RWPE2 (cell line): ENCODE measurements around the gene PAPPA.

ENCODE experiments used
- ATAC-seq: fragments of 200-7000 bp; cut with Tn5 transposase; 3 replicates; pipeline ENCODE4 v1.9.1; 2021; ENCODE audit warnings: low read depth
- DNase-seq: peaks from one replicate; pipeline ENCODE4 v3.0.0-alpha.2; 2020; ENCODE audit warnings: low spot score
- H3K27ac ChIP-seq: fragments of 450-650 bp; 2 replicates; pipeline ENCODE4 v1.5.1; 2017; ENCODE audit warnings: mild to moderate bottlenecking; ENCODE audit not compliant: poor library complexity, severe bottlenecking
- H3K27me3 ChIP-seq: fragments of 250-450 bp; sonication (Bioruptor Pico); 2 replicates; pipeline ENCODE4 v1.5.1; 2021; ENCODE audit warnings: mild to moderate bottlenecking, moderate library complexity; ENCODE audit not compliant: insufficient read depth, poor library complexity, severe bottlenecking
- H3K36me3 ChIP-seq: fragments of 250-450 bp; sonication (Bioruptor Pico); 2 replicates; pipeline ENCODE4 v1.5.1; 2020; ENCODE audit warnings: low read depth, mild to moderate bottlenecking, moderate library complexity
- H3K4me1 ChIP-seq: fragments of 250-450 bp; sonication (Bioruptor Pico); 2 replicates; pipeline ENCODE4 v1.5.1; 2021; ENCODE audit warnings: mild to moderate bottlenecking, moderate library complexity; ENCODE audit not compliant: insufficient read depth, poor library complexity, severe bottlenecking
- H3K4me3 ChIP-seq: fragments of 250-450 bp; sonication (Bioruptor Pico); 2 replicates; pipeline ENCODE4 v1.5.1; 2021; ENCODE audit warnings: mild to moderate bottlenecking, moderate library complexity; ENCODE audit not compliant: severe bottlenecking
- H3K9me3 ChIP-seq: fragments of 250-450 bp; sonication (Bioruptor Pico); 2 replicates; pipeline ENCODE4 v1.5.1; 2021; ENCODE audit warnings: mild to moderate bottlenecking, moderate library complexity; ENCODE audit not compliant: severe bottlenecking
- TF ChIP-seq, protein P1 (sequence below): fragments of 450-650 bp; IDR thresholded peaks from one replicate; pipeline ENCODE4 v1.5.1; 2017; ENCODE audit warnings: mild to moderate bottlenecking, moderate library complexity; ENCODE audit not compliant: poor library complexity, severe bottlenecking

Gene PAPPA

DNA sequence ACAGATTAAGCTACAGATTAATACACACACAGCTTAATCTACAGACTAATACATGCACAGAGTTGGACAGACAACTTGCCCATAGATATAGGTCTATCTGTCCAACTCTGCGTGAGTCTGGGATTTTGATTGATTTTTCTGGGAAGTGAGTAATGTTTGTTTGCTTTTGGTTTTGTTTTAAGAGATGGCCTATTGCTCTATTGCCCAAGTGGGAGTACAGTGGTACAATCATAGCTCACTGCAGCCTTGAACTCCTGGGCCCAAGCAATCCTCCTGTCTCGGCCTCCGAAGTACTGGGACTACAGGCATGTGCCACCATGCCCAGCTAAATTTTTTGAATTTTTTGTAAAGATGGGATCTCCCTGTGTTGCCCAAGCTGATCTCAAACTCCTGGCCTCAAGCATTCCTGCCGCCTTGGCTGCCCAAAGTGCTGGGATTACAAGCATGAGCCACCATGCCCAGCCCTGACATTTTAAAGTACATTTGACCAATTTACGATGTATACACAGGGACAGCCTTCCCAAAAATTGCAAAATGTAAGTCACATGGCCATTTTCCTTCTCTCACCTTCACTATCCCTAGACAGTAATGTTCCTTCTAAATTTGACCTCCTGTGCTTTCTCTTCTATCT is 50.8 kb downstream of the PAPPA start:
- Histone ChIP-seq H3K27ac (no peak overlapping the region), H3K36me3 (no peaks in the 10 kb centered on the region), H3K27me3 (no peaks in the 10 kb centered on the region), H3K4me3 (no peak overlapping the region), H3K9me3 (no peaks in the 10 kb centered on the region), H3K4me1 (peaks cover 3% of the 10 kb centered on the region)
- DNase-seq = no peak
- TF ChIP-seq, protein P1, sequence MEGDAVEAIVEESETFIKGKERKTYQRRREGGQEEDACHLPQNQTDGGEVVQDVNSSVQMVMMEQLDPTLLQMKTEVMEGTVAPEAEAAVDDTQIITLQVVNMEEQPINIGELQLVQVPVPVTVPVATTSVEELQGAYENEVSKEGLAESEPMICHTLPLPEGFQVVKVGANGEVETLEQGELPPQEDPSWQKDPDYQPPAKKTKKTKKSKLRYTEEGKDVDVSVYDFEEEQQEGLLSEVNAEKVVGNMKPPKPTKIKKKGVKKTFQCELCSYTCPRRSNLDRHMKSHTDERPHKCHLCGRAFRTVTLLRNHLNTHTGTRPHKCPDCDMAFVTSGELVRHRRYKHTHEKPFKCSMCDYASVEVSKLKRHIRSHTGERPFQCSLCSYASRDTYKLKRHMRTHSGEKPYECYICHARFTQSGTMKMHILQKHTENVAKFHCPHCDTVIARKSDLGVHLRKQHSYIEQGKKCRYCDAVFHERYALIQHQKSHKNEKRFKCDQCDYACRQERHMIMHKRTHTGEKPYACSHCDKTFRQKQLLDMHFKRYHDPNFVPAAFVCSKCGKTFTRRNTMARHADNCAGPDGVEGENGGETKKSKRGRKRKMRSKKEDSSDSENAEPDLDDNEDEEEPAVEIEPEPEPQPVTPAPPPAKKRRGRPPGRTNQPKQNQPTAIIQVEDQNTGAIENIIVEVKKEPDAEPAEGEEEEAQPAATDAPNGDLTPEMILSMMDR = no peak
- ATAC-seq = no peak

DNA sequence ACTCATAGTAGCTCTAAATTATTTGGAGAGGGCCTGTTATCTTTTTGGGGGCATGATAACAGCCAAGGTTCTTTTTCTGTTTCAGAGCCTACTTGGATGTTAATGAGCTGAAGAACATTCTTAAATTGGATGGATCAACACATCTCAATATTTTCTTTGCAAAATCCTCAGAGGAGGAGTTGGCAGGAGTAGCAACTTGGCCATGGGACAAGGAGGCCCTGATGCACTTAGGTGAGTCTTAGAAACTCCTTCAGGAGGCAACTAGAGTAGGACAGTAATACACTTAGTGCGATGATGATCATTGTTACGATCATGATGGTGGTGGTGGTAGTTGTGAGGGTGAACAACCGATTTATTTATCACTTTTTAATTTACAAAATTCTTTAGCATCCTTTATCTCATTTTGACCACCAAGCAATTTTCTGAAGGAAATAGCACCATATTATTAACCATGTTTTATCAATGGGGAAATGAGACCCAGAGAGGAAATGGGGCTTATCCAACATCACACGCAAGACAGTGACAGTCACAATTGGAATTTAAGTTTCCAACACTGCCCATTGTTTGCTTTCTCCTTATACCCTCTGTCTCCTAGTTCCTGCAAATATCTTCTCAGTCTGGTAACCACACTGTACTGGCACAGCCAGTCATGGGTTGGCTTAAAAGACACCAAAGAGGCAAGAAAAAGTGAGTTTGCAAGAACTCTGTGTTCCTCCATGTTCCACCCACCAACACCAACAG is 54.0 kb downstream of the PAPPA start:
- H3K27me3 ChIP-seq = no peaks in the 10 kb centered on the region
- H3K27ac ChIP-seq = peak overlapping the region; percentile 45
- no peaks in the 10 kb centered on the region for H3K9me3 ChIP-seq
- DNase-seq (no peak), ATAC-seq (no peak)
- peaks cover 6% of the 10 kb centered on the region for H3K4me1 ChIP-seq
- H3K4me3 ChIP-seq = no peak overlapping the region
- TF ChIP-seq, protein P1 = no peak
- no peaks in the 10 kb centered on the region for H3K36me3 ChIP-seq

DNA sequence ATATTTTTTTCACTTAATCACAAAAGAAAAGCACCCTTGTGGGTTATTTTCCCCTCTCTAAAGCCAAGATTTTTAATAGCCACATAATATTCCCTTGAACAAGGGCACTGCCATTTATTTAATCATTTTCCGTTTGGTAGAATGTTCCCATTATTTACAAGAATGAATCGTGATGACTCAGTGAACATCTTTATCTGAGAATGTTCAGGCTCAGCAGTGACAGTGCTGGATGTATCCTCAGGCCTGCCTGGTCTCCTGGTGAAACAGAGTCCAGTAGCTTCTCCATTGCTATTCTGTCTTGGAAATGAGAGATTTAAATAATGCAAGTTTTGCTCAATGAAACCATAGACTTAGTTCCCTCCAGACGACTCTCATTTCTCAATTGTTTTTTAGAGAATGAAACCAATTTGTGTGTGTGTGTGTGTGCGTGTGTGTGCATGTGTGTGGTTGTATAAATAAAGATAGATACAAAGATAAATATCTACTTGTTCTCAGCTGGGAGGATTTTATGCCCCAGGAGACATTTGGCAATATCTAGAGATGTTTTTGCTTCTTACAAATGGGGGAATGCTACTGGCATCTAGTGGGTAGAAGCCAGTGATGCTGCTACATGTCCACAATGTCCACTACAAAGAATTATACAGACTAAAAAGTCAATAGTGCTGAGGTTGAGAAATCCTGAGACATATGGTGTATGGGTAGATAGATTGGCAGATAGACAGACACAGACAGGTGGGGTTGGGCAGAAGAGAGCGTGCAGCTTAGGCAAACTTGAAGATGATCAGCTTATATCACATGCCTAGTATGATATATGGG is 55.0 kb downstream of the PAPPA start:
- ATAC-seq (peak; percentile 61), DNase-seq (no peak)
- Histone ChIP-seq H3K4me1 (peaks cover 6% of the 10 kb centered on the region), H3K9me3 (no peaks in the 10 kb centered on the region), H3K27me3 (no peaks in the 10 kb centered on the region), H3K27ac (peak overlapping the region; percentile 45), H3K36me3 (no peaks in the 10 kb centered on the region), H3K4me3 (no peak overlapping the region)
- TF ChIP-seq, protein P1 = no peak

DNA sequence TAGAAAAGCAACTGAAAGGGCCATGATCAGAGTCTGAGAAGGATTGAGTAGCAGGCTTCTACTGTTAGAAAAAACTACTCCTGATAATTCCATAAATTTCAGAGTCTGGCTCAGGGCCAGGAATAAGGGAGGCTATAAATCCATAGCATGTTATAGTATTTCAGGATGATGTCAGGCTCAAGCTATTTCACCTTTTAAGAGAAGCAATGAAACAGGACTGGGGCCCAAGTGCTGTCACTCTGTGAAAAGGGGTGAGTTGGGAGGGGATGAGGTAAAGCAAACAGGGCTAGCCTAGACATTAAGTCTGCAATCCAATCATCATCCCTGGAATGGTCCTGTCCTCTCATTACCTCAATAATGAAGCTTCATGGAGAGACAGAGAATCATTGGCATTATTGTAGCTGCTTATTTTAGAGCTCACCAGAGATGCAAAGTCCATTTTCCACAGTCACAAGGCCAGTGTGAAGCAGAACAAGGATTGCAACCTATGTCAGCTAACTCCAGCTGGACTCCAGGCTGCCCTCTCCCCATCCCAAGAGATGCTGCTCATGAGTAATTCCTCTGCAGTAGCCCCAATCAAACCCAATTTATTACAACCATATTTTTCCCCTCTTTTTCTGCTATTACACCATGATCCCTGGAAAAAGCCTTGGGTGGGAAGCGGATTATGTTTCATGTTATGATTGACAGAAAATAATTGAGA is 56.0 kb downstream of the PAPPA start:
- ATAC-seq (peak; percentile 82), DNase-seq (no peak)
- TF ChIP-seq, protein P1 = no peak
- no peaks in the 10 kb centered on the region for H3K9me3 ChIP-seq
- peak overlapping the region; percentile 45 for H3K27ac ChIP-seq
- H3K27me3 ChIP-seq = no peaks in the 10 kb centered on the region
- H3K36me3 ChIP-seq = no peaks in the 10 kb centered on the region
- H3K4me3 ChIP-seq = no peak overlapping the region
- peaks cover 6% of the 10 kb centered on the region for H3K4me1 ChIP-seq
